Adrenal gland (tissue), 5 donors: ENCODE measurements around the gene PVALEF.

Experiments
- POLR2A ChIP-seq, 2 donors: fragments of 450-650 bp; IDR thresholded peaks; one replicate each; pipeline ENCODE4 v1.6.1; 2017; ENCODE audit warnings: antibody characterized with exemption in 2 of 2, mild to moderate bottlenecking in 2 of 2, moderate library complexity in 1 of 2
- TF ChIP-seq, protein P1 (sequence below), 6 experiments: fragments of 450-650 bp in 4 of 6; fragments of 200-600 bp in 2 of 6; sonication (generic) in 1 of 6; IDR thresholded peaks; 1 replicate in 5 of 6; 2 replicates in 1 of 6; pipeline versions ENCODE4 v1.5.1 to v1.8.0; 2016 to 2021; ENCODE audit warnings: antibody characterized with exemption in 6 of 6, mild to moderate bottlenecking in 2 of 6, moderate library complexity in 1 of 6
- donor health status: DM: no; HTN: no; CAD: no.

DNA sequence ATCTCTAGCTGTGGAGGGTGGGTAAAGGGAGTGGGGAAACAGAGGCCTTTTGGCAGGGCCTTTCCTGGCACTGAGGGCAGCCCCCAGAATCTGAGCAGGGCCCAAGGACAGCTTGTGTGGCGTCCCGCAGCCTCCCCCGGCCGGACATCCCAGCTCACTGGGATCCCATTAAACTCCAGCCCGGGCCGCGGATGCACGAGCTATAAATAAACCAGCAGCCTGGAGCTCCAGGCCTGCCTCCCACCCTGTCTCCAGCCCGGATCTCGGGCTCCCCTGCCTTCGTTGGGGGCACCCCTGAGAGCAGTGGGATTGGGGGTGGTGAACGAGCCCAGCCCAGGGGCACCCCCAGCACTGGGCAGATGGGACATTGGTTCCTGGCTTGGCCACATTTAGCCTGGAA lies 14.6 kb downstream of the PVALEF start:
- TF ChIP-seq, protein P1, sequence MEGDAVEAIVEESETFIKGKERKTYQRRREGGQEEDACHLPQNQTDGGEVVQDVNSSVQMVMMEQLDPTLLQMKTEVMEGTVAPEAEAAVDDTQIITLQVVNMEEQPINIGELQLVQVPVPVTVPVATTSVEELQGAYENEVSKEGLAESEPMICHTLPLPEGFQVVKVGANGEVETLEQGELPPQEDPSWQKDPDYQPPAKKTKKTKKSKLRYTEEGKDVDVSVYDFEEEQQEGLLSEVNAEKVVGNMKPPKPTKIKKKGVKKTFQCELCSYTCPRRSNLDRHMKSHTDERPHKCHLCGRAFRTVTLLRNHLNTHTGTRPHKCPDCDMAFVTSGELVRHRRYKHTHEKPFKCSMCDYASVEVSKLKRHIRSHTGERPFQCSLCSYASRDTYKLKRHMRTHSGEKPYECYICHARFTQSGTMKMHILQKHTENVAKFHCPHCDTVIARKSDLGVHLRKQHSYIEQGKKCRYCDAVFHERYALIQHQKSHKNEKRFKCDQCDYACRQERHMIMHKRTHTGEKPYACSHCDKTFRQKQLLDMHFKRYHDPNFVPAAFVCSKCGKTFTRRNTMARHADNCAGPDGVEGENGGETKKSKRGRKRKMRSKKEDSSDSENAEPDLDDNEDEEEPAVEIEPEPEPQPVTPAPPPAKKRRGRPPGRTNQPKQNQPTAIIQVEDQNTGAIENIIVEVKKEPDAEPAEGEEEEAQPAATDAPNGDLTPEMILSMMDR (IDR thresholded peaks at IDR 0.05) = no peak
- no peak for TF ChIP-seq POLR2A (IDR thresholded peaks at IDR 0.05)
